OCI-M2 (cell line): ENCODE measurements around the gene UNC93A.
"Not testable (repeated sequence)": the region's sequence is repeated elsewhere in the genome, so short reads cannot be mapped to it uniquely, and the experiment has no call there.

Experiments used
- DNase-seq: peaks from one replicate; lab custom pipeline; 2025; ENCODE audit not compliant: unreplicated experiment; lab: John Stamatoyannopoulos, UW

UNC93A gene

DNA sequence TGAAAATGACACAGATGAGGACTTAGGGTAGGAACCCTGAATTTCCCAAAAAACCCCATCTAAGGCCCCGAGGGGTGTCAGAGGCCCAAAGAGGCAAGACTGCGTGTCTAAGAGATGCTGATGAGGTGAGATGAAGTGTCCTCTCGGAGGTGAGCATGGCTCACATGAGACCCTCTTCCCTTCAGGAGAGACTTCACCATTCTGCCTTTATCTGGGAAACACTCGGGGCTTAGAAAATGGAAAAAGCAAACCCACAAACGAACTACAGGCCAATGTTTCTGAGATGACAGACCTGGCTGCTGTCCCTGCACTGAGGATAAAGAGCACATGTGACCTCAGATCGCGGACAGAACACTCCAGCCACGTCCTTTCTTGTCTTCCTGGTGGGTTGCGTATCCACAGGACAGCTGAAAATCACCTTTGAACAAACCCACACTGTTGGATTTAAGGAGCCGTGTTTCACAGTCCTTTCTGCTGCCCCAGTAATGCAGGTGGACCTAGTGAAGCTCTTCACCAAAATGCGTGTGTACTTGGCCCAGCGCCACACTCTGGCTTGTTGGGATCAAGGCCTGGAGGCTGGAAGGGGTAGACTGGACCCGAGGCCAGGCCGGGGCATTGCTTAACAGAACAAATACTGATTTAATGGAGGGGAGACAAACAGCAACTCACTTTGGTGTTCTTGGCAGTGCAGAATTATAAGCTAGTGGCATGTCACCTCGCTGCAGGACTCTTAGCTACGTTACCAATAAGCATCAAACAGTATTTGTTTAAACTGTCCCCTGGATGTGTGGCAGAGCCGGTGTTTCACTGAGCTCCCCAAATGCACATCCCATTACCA, 18.5 kb downstream of the UNC93A start:
- not testable (repeated sequence) for DNase-seq

GRCh38 chr6:167311286-167311685, 20.2 kb downstream of the UNC93A start:
- DNase-seq = no peak

DNA sequence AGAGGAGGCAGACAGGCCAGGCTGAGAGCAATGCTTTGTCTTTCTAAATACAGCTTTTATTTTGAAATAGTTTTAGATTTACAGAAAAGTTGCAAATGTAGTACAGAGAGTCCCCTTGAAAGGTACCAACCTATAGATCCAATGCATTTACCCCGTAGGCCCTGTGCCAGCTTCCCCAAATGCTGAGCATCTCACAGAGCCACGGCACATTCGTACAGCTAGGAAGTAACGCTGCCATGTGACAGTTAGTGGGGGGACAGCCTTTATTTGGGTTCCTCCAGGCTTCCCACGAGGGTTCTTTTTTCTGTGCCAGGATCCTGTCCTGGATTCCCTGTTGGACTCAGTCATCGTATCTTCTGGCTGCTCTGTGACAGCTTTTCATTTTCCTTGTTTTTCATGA, 20.6 kb downstream of the UNC93A start:
- DNase-seq = not testable (repeated sequence)

GRCh38 chr6:167314180-167314821, 23.2 kb downstream of the UNC93A start:
- DNase-seq = no peak

- no peak for DNase-seq
These were observed 26.1 kb downstream of the UNC93A start for GRCh38 chr6:167317172-167317571.

DNA sequence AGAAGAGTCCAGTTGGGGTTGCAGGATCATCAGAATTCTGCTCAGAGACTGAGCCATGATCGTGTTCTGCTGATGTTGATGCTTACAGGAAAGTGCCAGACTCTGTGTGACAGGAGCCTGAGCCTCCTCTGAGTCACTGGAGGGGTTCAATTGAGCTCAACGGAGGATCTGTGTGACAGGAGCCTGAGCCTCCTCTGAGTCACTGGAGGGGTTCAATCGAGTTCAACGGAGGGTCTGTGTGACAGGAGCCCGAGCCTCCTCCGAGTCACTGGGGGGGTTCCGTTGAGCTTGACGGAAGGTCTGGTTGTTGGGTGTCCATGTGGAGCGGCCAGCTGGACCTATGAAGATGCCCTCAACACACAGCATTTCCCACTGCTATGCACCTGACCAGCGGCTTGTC, 27.2 kb downstream of the UNC93A start:
- DNase-seq = not testable (repeated sequence)

- DNase-seq = not testable (repeated sequence)
These were observed 27.7 kb downstream of the UNC93A start for GRCh38 chr6:167318856-167319255.

DNA sequence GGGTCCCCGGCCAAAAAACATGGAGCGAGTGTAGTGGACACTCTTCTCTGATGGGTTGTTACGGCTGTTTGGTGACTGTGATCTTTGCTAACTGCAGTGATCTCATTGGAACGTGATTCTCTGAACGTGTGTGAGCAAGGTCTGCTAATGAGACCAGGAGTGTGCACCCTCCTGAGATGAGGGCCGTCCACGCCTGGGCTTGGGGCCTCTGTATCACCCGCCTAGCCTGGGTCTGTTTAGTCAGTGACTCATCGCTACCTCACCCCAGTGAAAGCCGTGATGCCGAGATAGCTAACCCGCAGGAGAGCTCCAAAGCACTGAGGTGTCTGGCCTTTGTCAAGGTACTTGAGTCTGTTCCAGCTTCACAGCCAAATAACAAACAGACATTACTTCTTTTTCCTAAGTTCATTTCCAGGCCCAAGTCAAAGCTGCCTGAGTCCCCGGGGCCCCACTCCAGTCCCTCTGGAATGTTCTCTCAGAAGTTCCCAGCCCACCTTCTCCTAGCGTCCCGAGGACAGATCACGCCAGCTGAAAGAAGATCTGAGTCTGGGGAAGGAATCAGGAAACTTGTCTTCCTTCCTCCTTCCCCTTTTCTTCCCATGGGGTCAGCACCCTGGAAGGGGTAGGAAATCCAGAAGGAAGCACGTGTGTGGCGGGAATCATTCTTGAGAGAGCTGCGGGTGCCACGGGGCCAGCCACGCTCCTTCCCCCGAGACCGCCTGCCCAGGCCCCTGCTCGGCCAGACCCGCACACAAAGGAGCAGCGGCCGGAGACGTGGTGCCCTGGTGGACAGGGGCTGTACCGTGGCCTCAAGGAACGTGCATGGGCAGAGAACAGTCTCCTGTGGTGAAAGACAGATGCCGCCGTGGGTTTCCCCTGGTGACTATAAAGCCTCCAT, 29.0 kb downstream of the UNC93A start:
- not testable (repeated sequence) for DNase-seq

DNA sequence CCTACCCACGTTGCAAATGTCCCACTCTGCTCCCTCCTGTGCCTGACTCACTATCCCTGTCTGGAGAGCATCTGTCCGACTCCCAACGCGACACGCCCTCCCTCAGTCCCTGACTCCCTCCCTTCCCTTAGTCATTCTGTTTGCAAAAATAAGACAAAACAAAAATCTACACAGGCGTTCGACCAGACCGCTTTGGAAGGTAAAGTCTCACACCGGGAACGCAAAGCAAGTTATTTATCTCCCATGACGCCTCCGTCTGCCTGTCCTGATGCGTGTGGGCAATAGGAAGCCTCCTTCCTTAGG, 29.6 kb downstream of the UNC93A start:
- DNase-seq = not testable (repeated sequence)

- DNase-seq = not testable (repeated sequence)
These were observed 30.1 kb downstream of the UNC93A start for GRCh38 chr6:167321185-167321584.

DNA sequence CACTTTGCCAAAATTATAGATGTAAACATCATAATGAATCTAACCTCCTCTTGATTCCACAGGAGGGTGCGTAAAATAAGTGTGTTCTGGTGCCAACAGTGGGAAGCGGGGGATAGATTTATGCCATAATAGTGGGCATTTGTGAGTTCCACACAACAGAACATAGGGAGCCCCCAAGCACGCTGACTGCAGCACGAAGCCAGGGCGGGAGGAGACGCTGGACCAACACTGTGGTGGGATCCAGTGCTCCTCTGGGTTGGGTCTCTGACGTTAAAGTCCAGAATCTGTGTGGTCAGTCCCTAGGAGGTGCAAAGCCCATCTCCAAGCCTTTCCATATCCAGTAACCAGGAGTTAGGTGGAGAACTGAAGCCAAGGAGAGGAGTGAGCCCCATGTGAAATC, 32.0 kb downstream of the UNC93A start:
- DNase-seq = no peak

GRCh38 chr6:167324111-167324510, 33.0 kb downstream of the UNC93A start:
- DNase-seq = no peak

DNA sequence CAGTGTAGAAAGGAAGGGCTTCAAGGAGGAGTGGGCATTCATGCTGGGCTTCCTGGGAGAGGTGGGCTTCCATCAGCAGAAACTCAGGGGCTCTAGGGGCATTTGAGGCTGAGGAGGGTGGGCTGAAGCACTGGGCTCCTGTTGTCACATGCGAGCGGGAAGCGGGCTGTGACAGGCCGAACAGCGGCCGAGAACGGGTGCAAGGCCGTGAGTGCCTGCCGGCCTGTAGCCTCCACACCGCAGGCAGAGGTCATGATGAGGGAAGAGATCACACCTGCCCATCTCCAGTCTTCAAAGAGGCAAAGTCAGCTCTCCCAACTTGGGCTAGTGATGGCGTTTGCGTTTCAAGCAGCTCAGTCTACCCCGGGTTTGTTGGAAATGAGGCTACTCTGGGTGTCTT, 34.7 kb downstream of the UNC93A start:
- DNase-seq = no peak

DNA sequence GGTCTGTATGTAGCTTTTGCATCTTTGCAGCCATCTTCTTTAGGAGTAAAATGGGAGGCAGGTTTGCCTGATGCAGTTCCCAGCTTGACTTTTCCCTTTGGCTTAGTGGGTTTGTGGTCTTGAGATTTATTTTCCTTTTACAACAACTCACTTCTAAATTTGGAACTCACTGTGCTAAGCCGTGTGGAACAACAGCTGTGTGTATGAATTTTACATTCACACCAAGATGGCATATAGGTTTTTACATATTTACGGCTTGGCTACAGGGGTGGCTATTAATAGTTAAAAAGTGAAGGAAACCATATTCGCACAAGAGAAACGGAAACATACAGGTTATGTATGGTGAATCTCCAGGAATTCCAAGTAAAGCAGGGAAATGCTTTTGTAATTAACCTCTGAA, 36.3 kb downstream of the UNC93A start:
- DNase-seq = no peak

DNA sequence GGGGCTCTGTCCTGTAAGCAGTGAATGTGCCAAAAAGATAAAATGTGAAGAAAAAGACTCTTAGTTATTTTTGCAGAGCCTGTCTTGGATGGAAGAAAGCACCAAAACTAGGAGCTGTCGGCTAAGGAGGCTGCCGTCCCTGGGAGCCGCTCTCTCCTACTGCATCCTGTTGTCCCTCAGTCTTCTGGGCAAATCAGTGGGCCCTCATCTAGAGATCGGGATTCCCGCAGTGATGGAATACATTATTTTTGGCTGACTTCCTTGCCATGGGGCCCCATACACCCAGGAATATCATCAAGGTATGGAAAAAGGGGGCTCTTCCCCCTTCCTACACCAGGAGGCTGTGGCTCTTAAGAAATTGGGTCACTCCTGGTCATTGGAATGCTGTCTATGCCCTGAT, 37.0 kb downstream of the UNC93A start:
- no peak for DNase-seq

DNA sequence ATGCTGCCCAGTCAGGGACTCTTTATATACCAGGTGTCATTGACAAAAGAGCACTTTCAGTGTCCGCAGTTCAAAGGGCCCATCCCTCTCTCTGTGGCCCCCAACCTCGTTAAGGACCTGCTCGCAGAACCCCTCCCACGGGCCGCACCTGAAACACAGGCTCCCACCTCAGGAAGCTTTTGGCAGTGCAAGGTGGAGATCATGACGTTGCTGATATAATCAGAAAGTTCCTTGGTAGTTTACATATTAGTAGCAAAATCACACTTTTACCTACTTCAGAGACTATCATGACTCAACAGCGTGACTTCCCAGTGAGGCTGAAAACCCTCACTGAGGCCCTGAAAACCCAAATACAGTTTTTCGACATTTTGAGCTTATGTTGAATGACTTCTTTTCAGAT, 37.9 kb downstream of the UNC93A start:
- no peak for DNase-seq

DNA sequence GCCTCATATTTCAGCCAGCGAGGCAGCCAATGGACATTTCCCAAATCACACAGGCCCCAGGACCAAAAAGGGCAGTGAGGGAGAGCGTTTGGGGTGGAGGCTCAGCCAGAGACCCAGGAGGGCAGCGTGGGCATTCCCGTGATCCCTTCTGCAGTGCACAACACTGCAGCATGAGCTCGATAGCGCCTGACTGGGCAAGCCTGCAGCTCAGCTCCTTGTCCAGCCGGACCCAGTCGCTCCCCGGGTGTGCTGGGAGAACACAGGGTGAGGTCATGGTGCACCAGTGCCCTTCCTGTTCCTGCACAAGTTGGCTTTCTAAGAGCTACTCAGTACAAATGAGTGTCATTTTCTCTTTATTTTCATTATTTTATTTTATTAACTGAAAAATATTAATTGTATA, 39.6 kb downstream of the UNC93A start:
- DNase-seq = no peak

GRCh38 chr6:167331565-167331964, 40.5 kb downstream of the UNC93A start:
- DNase-seq = no peak

- no peak for DNase-seq
These were observed 45.9 kb downstream of the UNC93A start for GRCh38 chr6:167336844-167337630.

GRCh38 chr6:167337675-167338449, 46.7 kb downstream of the UNC93A start:
- DNase-seq = no peak
